GM21390 (cell line): ENCODE results near the gene SCFD1.
"Not testable (repeated sequence)": the region's sequence is repeated elsewhere in the genome, so short reads cannot be mapped to it uniquely, and the experiment has no call there.

ENCODE experiments used
- ATAC-seq: cut with Tn5 transposase; IDR thresholded peaks from one replicate; pipeline ENCODE4 v1.9.1; 2021; ENCODE audit not compliant: unreplicated experiment

The SCFD1 gene

DNA sequence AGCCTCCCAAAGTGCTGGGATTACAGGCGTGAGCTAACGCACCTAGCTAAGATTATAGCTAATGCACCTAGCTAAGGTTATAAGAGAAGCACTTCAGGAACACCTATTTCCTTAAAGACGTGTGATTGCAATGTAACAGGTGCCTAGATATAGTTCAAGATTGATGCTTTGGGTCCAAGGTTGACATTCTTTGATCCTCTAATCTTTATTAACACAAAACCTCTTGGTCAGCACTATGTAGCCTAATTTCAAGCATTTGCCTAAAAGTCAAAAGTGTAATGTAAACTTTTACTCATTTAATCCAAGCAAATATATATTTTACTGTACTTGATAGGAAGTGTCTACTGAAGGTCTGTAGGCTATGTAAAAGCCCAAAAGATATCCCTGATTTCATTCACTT is 36.5 kb downstream of the SCFD1 start:
- no peak for ATAC-seq

- no peak for ATAC-seq
These were observed 47.5 kb downstream of the SCFD1 start for GRCh38 chr14:30669594-30669993.

GRCh38 chr14:30673071-30673470 is 51.0 kb downstream of the SCFD1 start:
- ATAC-seq = no peak

DNA sequence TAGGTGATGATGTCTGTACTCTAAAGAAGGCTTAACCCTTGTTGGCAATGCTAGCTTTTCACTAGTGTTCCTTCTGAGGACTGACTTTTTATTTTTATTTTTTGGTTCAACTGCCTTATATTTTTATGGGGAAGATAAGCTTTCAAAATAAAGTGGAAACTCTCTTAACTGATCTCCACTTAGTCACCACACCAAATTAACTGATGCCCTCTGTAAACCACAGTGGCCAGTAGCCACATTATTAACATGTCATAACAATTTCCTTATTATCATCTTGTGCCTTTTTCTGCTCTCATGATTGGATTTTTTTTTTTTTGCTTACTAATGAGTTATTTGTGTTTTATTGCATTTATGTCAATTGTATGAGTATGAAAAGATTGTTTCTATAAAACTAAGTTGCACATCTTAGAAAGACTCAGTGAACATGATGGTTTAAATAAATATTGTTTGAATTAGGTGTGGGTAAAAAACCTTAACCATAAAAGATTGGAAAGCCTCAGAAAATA is 56.9 kb downstream of the SCFD1 start:
- ATAC-seq = no peak

- no peak for ATAC-seq
These were observed 57.9 kb downstream of the SCFD1 start for GRCh38 chr14:30680036-30680435.

- ATAC-seq = not testable (repeated sequence)
These were observed 58.7 kb downstream of the SCFD1 start for GRCh38 chr14:30680776-30681175.

GRCh38 chr14:30681752-30682355 is 59.7 kb downstream of the SCFD1 start:
- ATAC-seq = no peak

GRCh38 chr14:30690487-30691355 is 68.6 kb downstream of the SCFD1 start:
- ATAC-seq = not testable (repeated sequence)

DNA sequence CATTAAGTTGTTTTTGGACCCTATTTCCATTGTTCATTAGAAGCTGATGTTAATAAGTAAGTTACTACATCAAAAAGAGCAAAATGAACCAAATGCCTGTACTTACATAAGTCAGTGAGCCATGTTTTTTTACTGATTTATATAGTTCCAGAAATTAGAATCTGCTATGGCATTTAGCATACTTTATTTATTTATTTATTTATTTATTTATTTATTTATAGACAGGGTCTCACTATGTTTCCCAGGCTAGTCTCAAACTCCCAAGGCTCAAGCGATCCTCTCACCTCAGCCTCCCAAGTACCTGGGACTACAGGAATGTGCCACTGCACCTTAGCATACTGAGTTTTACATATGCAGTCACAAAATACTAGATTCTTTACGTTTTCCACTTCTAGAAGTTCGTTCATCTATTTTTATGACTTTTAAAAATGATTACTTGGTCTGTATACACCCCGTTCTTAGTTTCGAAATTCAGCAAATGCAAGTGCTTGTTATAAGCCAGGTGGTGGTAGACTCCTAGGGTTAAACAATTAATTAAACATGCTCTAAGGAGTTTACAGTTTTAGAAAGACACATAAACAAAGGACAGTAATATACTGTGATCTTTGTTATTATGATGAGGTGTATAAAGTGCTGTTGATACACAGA is 69.8 kb downstream of the SCFD1 start:
- ATAC-seq = no peak

DNA sequence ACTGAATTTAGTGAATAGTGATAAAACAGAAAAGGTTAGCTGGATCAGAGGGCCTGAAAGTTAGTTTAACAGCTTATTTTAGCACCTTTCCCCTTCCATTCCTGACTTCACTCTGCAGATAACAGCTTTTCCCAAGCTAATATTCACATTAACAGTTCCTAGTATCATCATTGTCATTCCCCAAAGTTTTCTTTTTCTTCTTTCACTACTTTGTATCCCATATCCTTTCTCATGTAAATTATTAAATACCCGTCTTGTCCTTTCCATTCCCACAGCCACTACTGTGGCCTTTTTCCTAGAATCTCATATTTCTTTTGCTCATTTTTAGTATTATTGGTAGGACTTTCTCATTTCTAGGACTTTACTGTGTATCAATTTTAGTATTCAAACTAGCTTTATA is 70.5 kb downstream of the SCFD1 start:
- no peak for ATAC-seq

GRCh38 chr14:30698463-30698862 is 76.3 kb downstream of the SCFD1 start:
- ATAC-seq = no peak

- no peak for ATAC-seq
These were observed 84.6 kb downstream of the SCFD1 start for GRCh38 chr14:30706704-30707103.

DNA sequence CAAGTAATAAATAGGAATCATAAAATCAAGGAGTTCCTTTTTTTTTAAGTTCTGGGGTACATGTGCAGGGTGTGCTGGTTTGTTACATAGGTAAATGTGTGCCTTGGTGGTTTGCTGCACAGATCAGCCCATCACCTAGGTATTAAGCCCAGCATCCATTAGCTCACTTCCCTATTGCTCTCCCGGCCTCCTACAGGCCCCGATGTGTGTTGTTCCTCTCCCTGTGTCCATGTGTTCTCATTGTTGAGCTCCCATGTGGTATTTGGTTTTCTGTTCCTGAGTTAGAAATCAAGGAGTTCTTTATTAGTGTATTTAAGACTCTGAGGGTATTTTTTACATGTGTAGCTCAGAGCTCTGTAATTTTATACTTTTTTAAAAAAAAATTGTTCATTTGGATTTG is 86.0 kb downstream of the SCFD1 start:
- ATAC-seq = no peak

- ATAC-seq = no peak
These were observed 87.1 kb downstream of the SCFD1 start for GRCh38 chr14:30709201-30709600.

GRCh38 chr14:30710876-30711275 is 88.8 kb downstream of the SCFD1 start:
- no peak for ATAC-seq

DNA sequence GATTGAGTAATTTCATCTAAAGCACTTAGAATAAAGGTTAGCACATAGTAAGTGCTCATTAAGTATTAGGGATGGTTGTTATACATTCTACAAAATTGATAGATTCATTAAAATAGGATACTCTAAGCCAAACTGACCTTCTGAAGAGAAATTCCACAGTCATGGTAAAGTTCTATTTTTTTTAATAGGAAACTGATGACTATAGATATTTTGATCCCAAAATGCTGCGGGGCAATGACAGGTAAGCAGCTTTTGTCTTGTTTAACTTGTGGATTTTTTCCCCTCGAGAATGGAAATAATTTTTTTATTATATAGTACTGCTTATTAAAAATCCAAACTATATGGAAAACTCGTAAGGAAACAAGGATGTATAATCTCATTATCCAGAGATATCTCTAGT is 97.0 kb downstream of the SCFD1 start:
- ATAC-seq = no peak

- ATAC-seq = no peak
These were observed 103.6 kb downstream of the SCFD1 start for GRCh38 chr14:30725763-30726162.

GRCh38 chr14:30728471-30728870 is 106.4 kb downstream of the SCFD1 start:
- no peak for ATAC-seq

DNA sequence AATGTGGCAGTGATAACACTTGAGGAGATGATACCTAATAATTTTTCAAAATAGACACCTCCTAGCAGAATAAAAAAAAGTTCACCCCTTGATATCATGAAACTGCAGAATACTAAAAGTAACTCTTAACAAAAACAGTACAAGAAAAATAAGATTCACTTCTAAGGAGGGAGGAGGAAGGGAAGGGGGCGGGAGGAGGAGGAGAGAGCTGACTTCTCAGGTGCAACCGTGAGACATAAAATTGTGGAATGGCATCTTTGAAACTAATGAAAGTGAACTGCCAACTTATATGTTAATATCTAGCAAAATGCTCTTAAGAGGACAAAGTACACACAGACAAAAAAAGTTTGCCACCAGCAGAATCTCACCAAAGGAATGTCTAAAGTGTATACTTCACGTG is 115.8 kb downstream of the SCFD1 start:
- ATAC-seq = no peak

DNA sequence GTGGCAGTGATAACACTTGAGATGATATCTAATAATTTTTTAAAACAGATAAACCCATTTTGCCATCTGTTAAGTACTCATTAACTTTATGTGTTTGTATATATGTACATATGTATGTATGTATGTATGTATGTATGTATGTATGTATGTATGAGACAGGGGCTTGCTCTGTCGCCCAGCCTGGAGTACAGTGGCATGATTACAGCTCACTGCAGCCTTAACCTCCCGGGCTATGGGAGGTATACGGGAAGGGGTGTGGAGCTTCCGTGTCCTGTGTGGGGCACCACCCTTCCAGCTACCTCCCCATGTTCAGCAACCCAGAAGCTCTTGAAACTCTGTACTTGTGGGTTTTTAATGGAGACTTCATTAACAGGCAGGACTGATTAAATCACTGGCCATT is 116.9 kb downstream of the SCFD1 start:
- no peak for ATAC-seq

DNA sequence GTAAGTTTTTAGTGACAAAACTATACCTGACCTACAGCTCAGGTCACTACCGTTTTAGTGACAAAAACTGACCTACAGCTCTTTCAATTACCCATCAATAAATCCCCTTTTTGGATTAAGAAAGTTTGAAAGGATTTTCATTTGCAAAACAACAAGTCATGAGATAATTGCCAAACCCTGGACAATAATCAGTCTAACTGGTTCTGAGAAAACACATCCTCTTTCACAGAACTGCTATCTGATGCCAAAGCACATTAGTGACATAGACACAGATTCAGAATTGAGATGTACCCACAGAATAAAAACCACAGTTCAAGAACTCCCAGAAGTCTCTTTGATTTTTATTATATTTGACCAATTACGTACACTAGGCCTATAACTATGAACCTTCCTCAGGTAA is 126.2 kb downstream of the SCFD1 start:
- no peak for ATAC-seq
